Measurements from ENCODE around the gene TEK. TPM values are rescaled to one million over a fixed set of nuclear protein-coding genes. Genes with fewer than 3 reads are reported as not detected.
A peak's percentile ranks its signal among the peaks of the same experiment; 100 is the strongest.

The TEK gene
- total RNA-seq, 2 donors from 2014 or later = 2.4 to 4.9 TPM

GRCh38 chr9:27196383-27196782 lies 87.4 kb downstream of the TEK start:
- Mint-ChIP-seq H3K9me3 (no peaks in the 10 kb centered on the region), H3K4me1 (no peaks in the 10 kb centered on the region), H3K27ac (no peak overlapping the region), H3K27me3 (ENCODE audit: insufficient read depth) (no peaks in the 10 kb centered on the region), H3K4me3 (no peak overlapping the region), H3K36me3 (ENCODE audit: low read depth) (no peaks in the 10 kb centered on the region)
- no peaks in the 10 kb centered on the region for H3K36me3 ChIP-seq (ENCODE audit: control insufficient read depth, insufficient read depth, low read length)
- no peak overlapping the region for H3K27ac ChIP-seq (ENCODE audit: low read depth, low read length)
- TF ChIP-seq CTCF (conservative IDR thresholded peaks at IDR 0.05) = no peak
- WGBS, 2 experiments (ENCODE audit: insufficient coverage in 1 of 2, insufficient read length in 1 of 2) = 100% methylated on average over 2 of the region's 3 CpGs
- DNase-seq = no peak
- no peak overlapping the region for H3K9ac ChIP-seq (ENCODE audit: extremely low read depth, low read length, poor library complexity, severe bottlenecking)
- no peaks in the 10 kb centered on the region for H3K9me3 ChIP-seq (ENCODE audit: control insufficient read depth, low read length)
- H3K4me3 ChIP-seq (ENCODE audit: low read length) = no peak overlapping the region
- H3K4me1 ChIP-seq (ENCODE audit: control insufficient read depth, insufficient read depth, low read length) = no peaks in the 10 kb centered on the region
- H3K27me3 ChIP-seq (ENCODE audit: control insufficient read depth, insufficient read depth, low read length, poor library complexity, severe bottlenecking) = no peaks in the 10 kb centered on the region

GRCh38 chr9:27198190-27198589 lies 89.2 kb downstream of the TEK start:
- no peak overlapping the region for H3K27ac Mint-ChIP-seq
- no peaks in the 10 kb centered on the region for H3K4me1 Mint-ChIP-seq
- no peaks in the 10 kb centered on the region for H3K27me3 Mint-ChIP-seq (ENCODE audit: insufficient read depth)
- Histone ChIP-seq H3K9me3 (ENCODE audit: control insufficient read depth, low read length) (no peaks in the 10 kb centered on the region), H3K4me3 (ENCODE audit: low read length) (no peak overlapping the region), H3K9ac (ENCODE audit: extremely low read depth, low read length, poor library complexity, severe bottlenecking) (no peak overlapping the region), H3K27ac (ENCODE audit: low read depth, low read length) (no peak overlapping the region), H3K27me3 (ENCODE audit: control insufficient read depth, insufficient read depth, low read length, poor library complexity, severe bottlenecking) (no peaks in the 10 kb centered on the region), H3K4me1 (ENCODE audit: control insufficient read depth, insufficient read depth, low read length) (no peaks in the 10 kb centered on the region), H3K36me3 (ENCODE audit: control insufficient read depth, insufficient read depth, low read length) (no peaks in the 10 kb centered on the region)
- DNase-seq = peak; percentile 53
- TF ChIP-seq CTCF (conservative IDR thresholded peaks at IDR 0.05) = peak; percentile 50
- H3K36me3 Mint-ChIP-seq (ENCODE audit: low read depth) = no peaks in the 10 kb centered on the region
- H3K4me3 Mint-ChIP-seq = no peak overlapping the region
- no peaks in the 10 kb centered on the region for H3K9me3 Mint-ChIP-seq

DNA sequence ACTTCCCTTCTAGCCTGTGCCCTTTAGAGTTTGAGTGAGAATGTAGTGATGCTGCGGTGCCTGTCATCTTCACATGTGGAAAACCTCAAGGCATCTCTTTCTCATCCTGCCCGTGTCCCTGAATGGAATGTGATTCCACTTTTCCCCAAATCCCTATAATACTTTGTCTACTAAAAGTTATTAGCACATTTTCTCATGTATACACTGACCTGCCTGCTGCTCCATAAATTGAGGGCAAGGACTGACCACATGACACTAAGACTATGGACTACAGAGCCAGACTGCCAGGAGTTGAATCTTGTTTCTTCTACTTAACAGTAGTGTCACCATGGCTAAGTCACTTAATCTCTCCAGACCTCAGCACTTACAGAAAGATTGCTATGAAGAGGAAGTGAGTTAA lies 93.0 kb downstream of the TEK start:
- no peak overlapping the region for H3K4me3 Mint-ChIP-seq
- H3K36me3 ChIP-seq (ENCODE audit: control insufficient read depth, insufficient read depth, low read length) = no peaks in the 10 kb centered on the region
- 88 to 100% methylated on average over 1 to 2 of the region's 2 CpGs for WGBS, 2 experiments (ENCODE audit: insufficient coverage in 1 of 2, insufficient read length in 1 of 2)
- H3K27ac Mint-ChIP-seq = no peak overlapping the region
- H3K4me1 Mint-ChIP-seq = no peaks in the 10 kb centered on the region
- no peaks in the 10 kb centered on the region for H3K27me3 Mint-ChIP-seq (ENCODE audit: insufficient read depth)
- H3K4me3 ChIP-seq (ENCODE audit: low read length) = no peak overlapping the region
- H3K9me3 ChIP-seq (ENCODE audit: control insufficient read depth, low read length) = no peaks in the 10 kb centered on the region
- H3K4me1 ChIP-seq (ENCODE audit: control insufficient read depth, insufficient read depth, low read length) = no peaks in the 10 kb centered on the region
- TF ChIP-seq CTCF (conservative IDR thresholded peaks at IDR 0.05) = no peak
- no peaks in the 10 kb centered on the region for H3K9me3 Mint-ChIP-seq
- H3K27ac ChIP-seq (ENCODE audit: low read depth, low read length) = no peak overlapping the region
- H3K27me3 ChIP-seq (ENCODE audit: control insufficient read depth, insufficient read depth, low read length, poor library complexity, severe bottlenecking) = no peaks in the 10 kb centered on the region
- no peak overlapping the region for H3K9ac ChIP-seq (ENCODE audit: extremely low read depth, low read length, poor library complexity, severe bottlenecking)
- DNase-seq = no peak
- H3K36me3 Mint-ChIP-seq (ENCODE audit: low read depth) = no peaks in the 10 kb centered on the region
